SH-SY5Y (cell line): ENCODE measurements around the gene SPAG17.

ENCODE experiments used
- GATA2 ChIP-seq: IDR thresholded peaks from 2 replicates; pipeline ENCODE4 v1.6.1; 2011; ENCODE audit warnings: mild to moderate bottlenecking, low read depth, low read length
- GATA3 ChIP-seq: IDR thresholded peaks from 2 replicates; pipeline ENCODE4 v1.6.1; 2011; ENCODE audit warnings: low read depth, mild to moderate bottlenecking, low read length, moderate library complexity

DNA sequence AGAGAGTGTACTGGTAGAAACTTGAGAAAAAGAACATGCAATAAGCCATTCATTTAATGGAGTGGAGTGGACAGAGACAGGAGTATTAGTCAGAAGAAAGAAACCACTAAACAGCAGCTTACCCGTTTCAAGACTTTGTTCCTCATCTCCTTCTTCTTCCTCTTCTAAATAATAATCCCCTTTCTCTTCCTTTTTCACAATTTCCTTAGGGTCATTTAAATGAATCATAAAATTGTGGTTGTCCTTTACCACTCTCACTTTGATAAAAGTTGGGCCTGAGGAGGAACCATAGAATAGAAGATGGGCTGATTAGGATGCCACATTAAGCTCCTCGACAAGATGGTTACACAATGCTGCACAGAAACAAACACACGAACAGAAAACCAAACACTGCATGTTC lies 145.9 kb downstream of the SPAG17 start:
- TF ChIP-seq GATA2: no peak
- TF ChIP-seq GATA3: no peak
